GM19035 (cell line): ENCODE measurements around the gene MPP1.
"Not testable (repeated sequence)": the region's sequence is repeated elsewhere in the genome, so short reads cannot be mapped to it uniquely, and the experiment has no call there.

Experiments
- ATAC-seq: cut with Tn5 transposase; IDR thresholded peaks from one replicate; pipeline ENCODE4 v1.9.1; 2021; ENCODE audit not compliant: unreplicated experiment

Gene MPP1

GRCh38 chrX:154804957-154805695 lies at the start of gene MPP1:
Gene MPP1, minus strand, starts transcription at chrX:154805485. Its CDS starts 112 bp downstream, at chrX:154805373.
- ATAC-seq, result peak; percentile 90

GRCh38 chrX:154850957-154851611 lies 45.8 kb upstream of the MPP1 start:
- ATAC-seq, result no peak

GRCh38 chrX:154840856-154841255 lies 35.6 kb upstream of the MPP1 start:
- no peak for ATAC-seq

- no peak for ATAC-seq
Measured at GRCh38 chrX:154836163-154836562, 30.9 kb upstream of the MPP1 start.

- no peak for ATAC-seq
Measured at GRCh38 chrX:154834562-154834961, 29.3 kb upstream of the MPP1 start, which contains the start of gene SMIM9. Gene SMIM9, minus strand, starts transcription at chrX:154834662. Its CDS starts 3,806 bp downstream, at chrX:154830856.

- ATAC-seq, result no peak
Measured at GRCh38 chrX:154833746-154834274, 28.5 kb upstream of the MPP1 start.

GRCh38 chrX:154829926-154830442 lies 24.7 kb upstream of the MPP1 start:
- ATAC-seq, result no peak

- ATAC-seq, result no peak
Measured at GRCh38 chrX:154829134-154829533, 23.8 kb upstream of the MPP1 start.

- peak; percentile 22 for ATAC-seq
Measured at GRCh38 chrX:154828016-154828408, 22.7 kb upstream of the MPP1 start.

GRCh38 chrX:154827194-154828015 lies 22.1 kb upstream of the MPP1 start:
- peak; percentile 92 for ATAC-seq

- ATAC-seq, result not testable (repeated sequence)
Measured at GRCh38 chrX:154825586-154825985, 20.3 kb upstream of the MPP1 start.

- ATAC-seq, result no peak
Measured at GRCh38 chrX:154824638-154825037, 19.4 kb upstream of the MPP1 start.

- ATAC-seq, result no peak
Measured at GRCh38 chrX:154822029-154822428, 16.7 kb upstream of the MPP1 start.

- ATAC-seq, result no peak
Measured at GRCh38 chrX:154821523-154821922, 16.2 kb upstream of the MPP1 start.

GRCh38 chrX:154819771-154820341 lies 14.6 kb upstream of the MPP1 start:
- no peak for ATAC-seq

- no peak for ATAC-seq
Measured at GRCh38 chrX:154818916-154819770, 13.9 kb upstream of the MPP1 start.

- ATAC-seq, result not testable (repeated sequence)
Measured at GRCh38 chrX:154817048-154817618, 11.8 kb upstream of the MPP1 start.

- not testable (repeated sequence) for ATAC-seq
Measured at GRCh38 chrX:154816326-154816898, 11.1 kb upstream of the MPP1 start.

GRCh38 chrX:154815274-154815818 lies 10.1 kb upstream of the MPP1 start:
- no peak for ATAC-seq
